GOT3 (cell line): ENCODE results near the gene EXOC2.

Source experiments
- DNase-seq: peaks from one replicate; lab custom pipeline; 2025; ENCODE audit warnings: mixed read lengths; lab: John Stamatoyannopoulos, UW

Gene EXOC2

DNA sequence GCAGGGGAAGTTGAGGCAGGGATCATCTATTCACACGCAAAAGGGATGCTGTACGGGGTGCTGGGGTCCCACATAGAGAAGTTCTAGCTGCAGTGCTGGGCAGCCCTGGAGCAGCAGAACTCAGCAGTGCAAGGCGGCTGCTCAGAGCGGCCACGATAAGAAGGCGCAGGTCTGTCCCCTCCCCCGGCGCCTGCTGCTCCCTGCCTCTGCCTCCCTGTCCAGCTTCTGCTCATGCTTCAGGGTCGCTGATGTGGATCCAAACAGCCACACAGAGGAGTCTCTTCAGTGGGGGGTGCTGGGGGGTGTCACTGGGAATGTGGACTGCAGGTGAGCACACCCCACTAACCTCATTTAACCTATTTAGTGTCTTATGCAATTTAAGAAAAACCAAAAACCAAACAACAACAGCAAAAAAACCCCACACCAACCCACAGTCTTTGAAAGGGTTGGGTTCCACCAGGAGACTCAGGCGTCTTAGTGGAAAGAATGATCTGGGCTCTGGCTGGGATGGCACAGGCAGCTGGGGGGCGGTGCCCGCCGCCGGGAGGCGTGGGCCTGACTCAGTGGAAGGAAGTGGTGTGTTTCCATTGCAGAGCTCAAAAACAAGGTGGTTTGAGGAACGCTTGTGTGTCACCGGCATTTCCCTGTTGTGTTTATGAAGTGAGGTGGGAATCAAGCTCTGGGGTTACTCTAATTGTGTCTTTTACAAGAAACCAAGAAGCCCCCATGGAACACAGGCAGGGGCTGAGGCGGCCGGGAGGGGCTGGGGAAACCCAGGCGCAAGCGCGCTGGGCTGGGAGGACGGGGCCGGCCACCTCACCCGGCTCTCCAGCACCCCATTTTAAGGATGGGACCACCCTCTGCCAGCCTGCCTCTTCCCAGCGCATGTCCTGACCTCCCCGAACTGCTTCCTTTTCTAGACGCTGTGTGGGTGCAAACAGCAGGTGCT lies 246.2 kb downstream of the EXOC2 start:
- DNase-seq: peak; percentile 34

DNA sequence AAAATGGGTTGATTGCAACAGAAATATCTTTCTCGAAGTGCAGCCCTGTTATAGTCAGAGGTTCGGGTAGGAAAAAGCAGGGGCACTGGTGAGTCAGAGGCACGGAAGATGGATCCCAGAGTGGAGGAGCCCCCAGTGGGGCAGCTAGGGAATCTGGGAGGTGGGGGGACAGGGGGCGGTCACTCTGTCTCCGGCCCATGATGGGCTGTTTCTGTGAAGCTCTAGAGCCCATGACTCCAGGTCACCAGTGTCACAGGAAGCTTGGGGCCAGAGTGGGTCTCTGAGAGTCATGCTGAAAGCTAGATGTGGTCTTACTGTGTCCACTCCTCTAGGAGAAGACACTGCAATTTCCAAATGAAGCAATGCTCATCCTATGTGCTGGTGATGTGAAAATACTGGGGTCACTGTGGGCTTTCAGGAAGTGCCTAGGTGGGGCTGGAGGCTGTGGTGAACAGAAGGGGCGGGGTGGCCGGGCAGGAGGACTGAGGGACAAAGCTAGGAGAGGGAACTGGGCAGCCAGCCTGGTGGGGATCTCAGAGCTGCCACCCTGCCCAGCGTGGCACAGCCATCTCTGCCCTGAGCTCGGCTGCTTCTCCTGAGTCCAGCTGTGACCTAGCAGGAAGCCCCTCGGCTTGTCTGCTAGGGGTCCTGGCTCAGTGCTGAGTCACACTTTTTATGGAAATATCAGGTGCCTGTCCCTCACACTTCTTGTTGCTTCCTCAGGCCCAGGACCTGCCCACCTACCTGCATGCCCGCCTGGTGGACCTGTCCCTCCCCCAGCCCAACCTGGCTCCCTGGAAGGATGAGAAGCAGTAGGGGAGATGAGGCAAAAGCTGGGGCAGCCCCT lies 247.1 kb downstream of the EXOC2 start:
- no peak for DNase-seq

DNA sequence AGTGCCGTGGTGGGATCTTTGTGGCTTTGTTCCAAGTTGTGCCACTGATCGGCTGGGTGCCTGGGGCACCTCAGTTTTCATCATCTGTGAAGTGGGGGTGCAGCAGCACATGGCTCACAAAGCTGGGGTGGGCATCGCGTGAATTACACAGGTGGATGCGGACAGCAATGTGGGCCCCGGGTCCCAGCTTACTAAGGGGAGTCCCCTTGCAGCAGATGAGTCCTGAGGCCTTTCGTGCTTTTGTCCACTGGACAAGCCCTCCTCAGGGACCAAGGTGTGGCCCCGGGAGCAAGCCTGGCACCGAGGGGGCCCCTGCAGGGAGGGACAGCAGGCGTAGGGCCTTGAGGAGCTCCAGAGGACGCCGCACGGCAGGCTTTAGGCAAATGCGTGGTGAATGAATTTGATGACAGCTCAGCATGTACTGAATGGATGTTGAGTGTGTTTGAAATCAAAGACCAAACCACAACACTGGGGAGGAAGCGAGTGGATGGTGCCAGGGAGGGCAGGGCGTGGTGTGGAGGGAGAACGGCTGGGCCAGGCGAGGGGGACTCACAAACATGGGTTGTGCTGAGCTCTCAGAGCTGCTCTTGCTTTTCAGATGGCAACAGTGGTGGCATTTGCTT lies 248.2 kb downstream of the EXOC2 start:
- no peak for DNase-seq

DNA sequence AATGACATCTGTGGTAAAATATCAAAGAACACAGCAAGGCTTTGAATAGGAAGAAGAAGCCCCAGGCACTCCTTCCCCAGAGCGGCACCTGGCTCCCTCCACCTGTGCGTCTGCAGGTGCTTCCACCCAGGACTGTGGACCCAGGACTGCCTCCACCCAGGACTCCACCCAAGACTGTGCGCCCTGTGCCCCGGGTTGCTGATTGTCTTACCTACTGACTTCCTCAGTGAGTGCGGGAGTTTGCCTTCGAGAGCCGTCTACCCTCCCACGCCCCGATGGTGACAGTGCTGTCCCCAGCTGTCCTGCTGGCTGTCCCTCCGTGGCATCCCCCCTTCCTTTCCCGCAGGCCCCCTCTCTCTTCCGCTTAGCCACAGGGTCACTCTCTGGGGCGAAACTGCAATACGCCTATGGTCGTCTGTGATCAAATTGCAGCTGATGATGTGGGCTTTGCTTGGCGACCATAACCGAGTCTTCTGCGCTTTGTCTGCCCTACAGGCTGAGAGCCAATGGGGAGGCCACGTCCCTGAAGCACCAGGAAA lies 249.2 kb downstream of the EXOC2 start:
- DNase-seq: no peak

DNA sequence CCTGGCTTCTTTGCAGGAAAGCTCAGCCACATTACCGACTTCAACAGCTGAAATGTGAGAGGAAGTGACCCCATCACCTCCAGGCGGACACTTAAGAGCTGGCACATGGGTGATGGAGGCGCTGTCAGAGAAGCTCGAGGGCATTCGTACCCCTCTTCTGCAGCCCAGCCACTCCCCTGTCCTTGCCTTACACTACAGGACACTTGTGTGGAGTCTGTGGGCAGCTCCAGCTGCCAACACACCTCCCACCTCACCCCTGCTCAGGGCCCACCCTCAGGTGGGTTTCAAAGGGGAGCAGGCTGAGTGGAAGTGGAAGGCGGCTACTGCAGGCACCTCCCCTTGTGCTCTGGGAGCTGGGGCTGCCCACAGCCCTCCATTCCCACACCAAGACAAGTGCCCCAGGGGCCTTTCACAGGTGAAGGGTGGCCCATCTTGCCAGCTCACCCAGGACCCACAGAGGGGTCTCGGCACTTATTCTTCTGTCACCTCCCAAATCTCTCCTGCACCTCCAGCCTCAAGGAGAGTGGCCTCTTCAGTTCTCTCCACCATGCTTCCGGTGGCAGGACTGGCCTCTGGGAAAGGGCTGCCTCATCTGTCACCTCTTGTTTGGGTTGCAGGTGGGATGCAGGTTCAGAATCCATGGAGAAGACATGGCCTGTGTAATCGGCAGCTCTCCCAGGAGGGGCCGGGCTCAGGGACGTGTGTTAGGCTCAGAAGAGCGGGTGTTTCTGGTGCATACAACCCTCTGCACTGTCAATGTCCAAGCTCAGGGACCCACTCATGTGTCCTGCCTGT lies 251.6 kb downstream of the EXOC2 start:
- no peak for DNase-seq

DNA sequence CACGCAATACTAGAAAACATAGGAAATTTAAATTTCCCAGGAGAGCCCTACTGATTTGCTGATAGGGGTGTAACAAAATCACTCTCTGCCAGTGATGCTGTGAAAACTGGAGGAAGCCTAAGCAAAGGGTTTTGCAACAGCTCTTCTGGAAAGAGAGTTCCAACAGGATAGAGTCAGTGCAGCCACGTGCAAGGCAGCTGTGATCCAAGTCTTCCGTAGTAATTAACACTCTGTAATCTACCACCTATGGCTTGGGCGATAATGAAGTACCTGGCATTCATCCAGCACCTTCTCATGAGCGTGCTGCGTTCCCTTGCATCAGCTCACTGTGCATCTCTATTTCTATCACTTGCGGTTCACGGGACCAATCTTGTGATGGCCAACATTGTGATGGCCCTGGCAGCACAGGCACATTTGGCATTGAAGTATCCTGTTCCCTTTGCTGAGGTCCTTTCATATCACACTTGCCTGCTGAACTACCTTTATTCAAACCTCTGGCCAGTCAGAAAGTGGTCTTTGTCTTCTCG lies 253.2 kb downstream of the EXOC2 start:
- DNase-seq: no peak

DNA sequence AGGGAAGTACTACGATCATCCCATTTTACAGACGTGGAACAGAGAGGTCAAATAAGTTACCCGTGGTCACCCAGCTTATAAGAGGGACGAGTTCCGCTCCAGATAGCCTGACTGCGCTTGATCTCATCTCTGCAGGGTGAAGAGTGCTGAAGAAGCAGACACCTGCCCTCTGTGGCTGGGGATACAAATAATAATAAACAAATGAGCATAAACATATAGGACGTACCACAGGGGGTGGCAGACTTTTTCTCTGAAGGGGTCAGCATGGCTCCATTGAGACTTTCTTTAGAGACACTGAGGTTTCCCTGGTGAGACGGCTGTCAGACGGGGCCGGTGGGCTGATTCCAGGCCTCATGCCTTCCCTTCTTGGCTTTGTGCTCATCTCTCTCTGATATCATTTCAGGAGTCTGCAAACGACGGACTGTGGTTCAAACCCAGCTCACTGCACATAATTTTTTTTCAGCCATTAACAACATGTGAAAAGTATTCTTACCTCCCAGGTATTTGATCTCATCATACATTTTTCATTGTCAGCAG lies 254.2 kb downstream of the EXOC2 start:
- DNase-seq: no peak

DNA sequence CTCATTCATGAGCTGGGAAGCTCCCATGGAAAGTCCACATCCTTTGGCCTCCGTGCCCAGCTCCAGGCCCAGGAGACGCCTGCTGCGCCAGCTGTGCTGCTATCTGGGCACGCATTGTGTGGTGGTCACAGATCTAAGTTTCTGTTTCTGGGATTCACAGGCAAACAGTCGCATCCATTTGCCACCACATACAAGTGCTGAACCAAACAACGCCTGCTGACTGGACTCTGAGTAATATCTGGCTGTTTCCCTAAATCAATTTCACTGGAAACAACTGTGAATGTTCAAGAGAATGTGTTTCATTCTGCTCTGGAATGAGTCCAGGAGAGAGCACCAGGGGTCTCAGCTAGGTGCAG lies 255.9 kb downstream of the EXOC2 start:
- DNase-seq: no peak

DNA sequence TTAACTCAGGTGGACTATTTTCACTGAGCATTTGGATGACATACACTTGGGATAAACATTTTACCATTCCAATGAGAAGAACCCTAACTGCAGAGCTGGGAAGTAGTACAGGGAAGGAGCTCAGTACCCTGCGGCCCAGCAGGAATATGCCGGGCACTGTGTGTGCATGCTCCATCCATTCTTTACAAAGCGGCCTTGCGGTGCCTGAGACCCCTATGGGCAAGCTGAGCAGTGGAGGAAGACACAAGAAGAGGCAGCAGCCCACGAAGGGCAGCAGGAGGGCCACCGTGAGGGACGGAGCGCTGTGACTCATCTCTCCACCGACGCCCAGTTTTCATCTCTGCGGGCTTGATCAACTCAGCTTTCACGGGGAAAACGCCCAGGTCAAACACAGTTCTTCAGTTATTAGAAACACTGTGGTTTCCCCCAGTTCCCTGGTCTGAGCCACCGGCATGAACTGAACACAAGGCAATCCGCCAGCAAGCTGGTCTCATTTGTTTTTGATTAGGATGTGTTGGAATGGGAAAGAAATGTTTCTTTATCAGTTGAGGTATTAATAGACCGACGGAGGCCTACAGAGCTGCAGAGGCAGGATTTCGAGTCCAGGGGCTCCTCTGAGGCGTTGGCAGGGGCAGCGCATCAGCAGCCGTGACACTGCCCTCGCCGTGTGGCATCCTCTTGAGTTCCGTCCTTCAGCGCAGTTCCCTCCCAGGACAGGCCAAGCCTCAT lies 256.5 kb downstream of the EXOC2 start:
- DNase-seq: no peak

DNA sequence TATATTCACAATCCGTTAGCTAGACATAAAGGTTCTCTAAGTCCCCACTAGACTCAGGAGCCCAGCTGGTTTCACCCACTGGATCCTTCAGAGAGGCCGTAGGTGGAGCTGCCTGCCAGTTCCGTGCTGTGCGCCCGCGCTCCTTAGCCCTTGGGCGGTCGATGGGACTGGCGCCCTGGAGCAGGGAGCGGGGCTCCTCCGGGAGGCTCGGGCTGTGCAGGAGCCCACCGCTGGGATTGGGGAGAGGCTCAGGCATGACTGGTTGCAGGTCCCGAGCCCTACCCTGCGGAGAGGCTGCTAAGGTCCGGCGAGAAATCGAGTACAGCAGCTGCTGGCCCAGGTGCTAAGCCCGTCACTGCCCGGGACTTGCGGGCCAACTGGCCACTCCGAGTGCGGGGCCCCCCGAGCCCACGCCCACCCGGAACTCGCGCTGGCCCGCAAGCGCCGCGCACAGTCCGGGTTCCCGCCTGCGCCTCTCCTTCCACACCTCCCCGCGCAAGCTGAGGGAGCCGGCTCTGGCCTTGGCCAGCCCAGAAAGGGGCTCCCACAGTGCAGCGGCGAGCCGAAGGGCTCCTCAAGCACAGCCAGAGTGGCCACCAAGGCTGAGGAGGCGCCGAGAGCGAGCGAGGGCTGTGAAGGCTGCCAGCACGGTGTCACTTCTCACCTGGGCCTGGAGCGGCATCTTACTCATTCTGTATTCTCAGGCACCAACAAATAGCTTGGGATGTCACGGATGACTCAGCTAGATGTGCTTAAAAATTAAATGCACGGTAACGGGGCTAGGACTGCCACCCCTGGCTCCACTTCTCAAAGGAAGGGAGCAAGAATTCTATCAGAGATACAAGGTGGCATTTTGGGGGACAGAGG lies 257.3 kb downstream of the EXOC2 start:
- DNase-seq: no peak
